H9 (cell line): ENCODE measurements around the gene SMARCC1. TPM values are rescaled to one million over a fixed set of nuclear protein-coding genes. Genes with fewer than 3 reads are reported as not detected.
A peak's percentile ranks its signal among the peaks of the same experiment; 100 is the strongest.

ENCODE experiments used
- DNase-seq: peaks from one replicate; pipeline ENCODE4 v3.0.0-alpha.2; 2017
- H2AFZ ChIP-seq: one replicate; pipeline ENCODE4 v1.6.1; 2013; ENCODE audit warnings: mild to moderate bottlenecking, low read length, control low read depth, moderate library complexity
- H2AK5ac ChIP-seq: 2 replicates; pipeline ENCODE4 v1.6.1; 2013; ENCODE audit warnings: low read length, control low read depth, mixed read lengths; ENCODE audit not compliant: insufficient read length
- H2BK120ac ChIP-seq: one replicate; pipeline ENCODE4 v1.6.1; 2013; ENCODE audit warnings: low read depth, mild to moderate bottlenecking, low read length, control low read depth, inconsistent platforms; ENCODE audit not compliant: poor library complexity, severe bottlenecking
- H2BK12ac ChIP-seq: 2 replicates; pipeline ENCODE4 v1.6.1; 2013; ENCODE audit warnings: low read length, control low read depth, mixed read lengths, low read depth; ENCODE audit not compliant: insufficient read length
- H2BK15ac ChIP-seq: 2 replicates; pipeline ENCODE4 v1.6.1; 2013; ENCODE audit warnings: low read depth, low read length, control low read depth
- H2BK20ac ChIP-seq: one replicate; pipeline ENCODE4 v1.6.1; 2013; ENCODE audit warnings: low read depth, mild to moderate bottlenecking, low read length, control low read depth, inconsistent platforms; ENCODE audit not compliant: poor library complexity, severe bottlenecking
- H2BK5ac ChIP-seq: 2 replicates; pipeline ENCODE4 v1.6.1; 2013; ENCODE audit warnings: low read length, control low read depth, mixed read lengths; ENCODE audit not compliant: insufficient read length
- H3K14ac ChIP-seq: 2 replicates; pipeline ENCODE4 v1.6.1; 2013; ENCODE audit warnings: low read length, control low read depth; ENCODE audit not compliant: insufficient read depth
- H3K18ac ChIP-seq: 2 replicates; pipeline ENCODE4 v1.6.1; 2013; ENCODE audit warnings: low read depth, mild to moderate bottlenecking, mixed read lengths, low read length, control low read depth; ENCODE audit not compliant: insufficient read length
- H3K23ac ChIP-seq: 2 replicates; pipeline ENCODE4 v1.6.1; 2013; ENCODE audit warnings: low read length, control low read depth, mixed read lengths, low read depth; ENCODE audit not compliant: insufficient read length
- H3K23me2 ChIP-seq: 2 replicates; pipeline ENCODE4 v1.6.1; 2013; ENCODE audit warnings: low read depth, mild to moderate bottlenecking, mixed read lengths, low read length, control low read depth; ENCODE audit not compliant: insufficient read length, poor library complexity, severe bottlenecking
- H3K27ac ChIP-seq: 2 replicates; pipeline ENCODE4 v1.5.1; 2013; ENCODE audit warnings: low read length, control low read depth, mixed read lengths, low read depth; ENCODE audit not compliant: insufficient read length
- H3K27me3 ChIP-seq: 2 replicates; pipeline ENCODE4 v1.6.1; 2013; ENCODE audit warnings: low read length, control low read depth, inconsistent platforms; ENCODE audit not compliant: insufficient read depth
- H3K4ac ChIP-seq: 2 replicates; pipeline ENCODE4 v1.6.1; 2013; ENCODE audit warnings: low read depth, mild to moderate bottlenecking, control low read depth, inconsistent platforms, low read length, moderate library complexity
- H3K4me1 ChIP-seq: 2 replicates; pipeline ENCODE4 v1.6.1; 2013; ENCODE audit warnings: low read length, control low read depth, inconsistent platforms; ENCODE audit not compliant: insufficient read depth
- H3K4me2 ChIP-seq: 2 replicates; pipeline ENCODE4 v1.6.1; 2013; ENCODE audit warnings: low read length, control low read depth, mixed read lengths; ENCODE audit not compliant: insufficient read length, insufficient read depth
- H3K56ac ChIP-seq: 2 replicates; pipeline ENCODE4 v1.6.1; 2013; ENCODE audit warnings: low read depth, mild to moderate bottlenecking, mixed read lengths, low read length, control low read depth; ENCODE audit not compliant: insufficient read length
- H3K79me1 ChIP-seq: 2 replicates; pipeline ENCODE4 v1.6.1; 2013; ENCODE audit warnings: low read depth, mild to moderate bottlenecking, moderate library complexity, low read length, control low read depth, inconsistent platforms; ENCODE audit not compliant: insufficient read depth, poor library complexity, severe bottlenecking
- H3K79me2 ChIP-seq: 2 replicates; pipeline ENCODE4 v1.6.1; 2013; ENCODE audit warnings: low read length, control low read depth, inconsistent platforms; ENCODE audit not compliant: insufficient read depth
- H3K9ac ChIP-seq: 2 replicates; pipeline ENCODE4 v1.6.1; 2013; ENCODE audit warnings: low read length, control low read depth, mixed read lengths; ENCODE audit not compliant: insufficient read length; ENCODE audit errors: extremely low read depth
- H3K9me3 ChIP-seq: one replicate; pipeline ENCODE4 v1.6.1; 2013; ENCODE audit warnings: low read depth, low read length, inconsistent platforms; ENCODE audit not compliant: control insufficient read depth
- H3T11ph ChIP-seq: one replicate; pipeline ENCODE4 v1.6.1; 2013; ENCODE audit warnings: mild to moderate bottlenecking, low read length, control low read depth, inconsistent platforms
- H4K20me1 ChIP-seq: one replicate; pipeline ENCODE4 v1.6.1; 2013; ENCODE audit not compliant: control insufficient read depth, insufficient read length, insufficient read depth
- H4K5ac ChIP-seq: 2 replicates; pipeline ENCODE4 v1.6.1; 2013; ENCODE audit warnings: low read depth, mild to moderate bottlenecking, mixed read lengths, low read length, control low read depth; ENCODE audit not compliant: insufficient read length
- H4K8ac ChIP-seq: replicated peaks from 2 replicates; pipeline ENCODE4 v1.6.1; 2013; ENCODE audit warnings: low read length, control low read depth, mixed read lengths, low read depth; ENCODE audit not compliant: insufficient read length
- H4K91ac ChIP-seq: 2 replicates; pipeline ENCODE4 v1.6.1; 2013; ENCODE audit warnings: low read depth, mild to moderate bottlenecking, moderate library complexity, mixed read lengths, low read length, control low read depth; ENCODE audit not compliant: insufficient read length
- H3K27ac Mint-ChIP-seq, 3 experiments: 2 replicates in 2 of 3; 3 replicates in 1 of 3; pipeline ENCODE4 v1.8.0; 2020 to 2021; ENCODE audit warnings: mixed read lengths in 3 of 3, mild to moderate bottlenecking in 1 of 3, moderate library complexity in 1 of 3
- H3K27me3 Mint-ChIP-seq: 2 replicates; pipeline ENCODE4 v1.8.0; 2021; ENCODE audit warnings: low read depth, mild to moderate bottlenecking, moderate library complexity, mixed read lengths
- H3K36me3 Mint-ChIP-seq, 3 experiments: 2 replicates in 2 of 3; 3 replicates in 1 of 3; pipeline ENCODE4 v1.8.0; 2020 to 2021; ENCODE audit warnings: low read depth in 3 of 3, mixed read lengths in 3 of 3; ENCODE audit not compliant: insufficient read depth in 1 of 3
- H3K4me1 Mint-ChIP-seq, 2 experiments: 2 replicates each; pipeline ENCODE4 v1.8.0; 2020; ENCODE audit warnings: mixed read lengths in 2 of 2
- H3K4me3 Mint-ChIP-seq, 2 experiments: 2 replicates in 1 of 2; 3 replicates in 1 of 2; pipeline ENCODE4 v1.8.0; 2020 to 2021; ENCODE audit warnings: mild to moderate bottlenecking in 2 of 2, mixed read lengths in 2 of 2, moderate library complexity in 1 of 2
- H3K9me3 Mint-ChIP-seq, 2 experiments: 2 replicates in 1 of 2; 3 replicates in 1 of 2; pipeline ENCODE4 v1.8.0; 2020; ENCODE audit warnings: mild to moderate bottlenecking in 2 of 2, mixed read lengths in 2 of 2, moderate library complexity in 1 of 2
- WGBS: extraction: QIAGEN DNeasy Blood & Tissue Kit; methylation state at CpG from one replicate; pipeline ENCODE4 v1.1.7; 2013; ENCODE audit warnings: missing lambda C conversion rate, low lambda C conversion rate, mixed read lengths; ENCODE audit not compliant: insufficient read length; ENCODE audit errors: extremely low coverage; 5-methylcytosine and 5-hydroxymethylcytosine counted together
- total RNA-seq: library from RNA; stranded (reverse); gene quantifications from 2 replicates; pipeline ENCODE4 v1.2.1, GENCODE V29; 2021
- TF ChIP-seq, protein P1 (sequence below): fragments of 200-600 bp; sonication (generic); conservative IDR thresholded peaks from 3 replicates; pipeline ENCODE4 v1.8.0; 2021; ENCODE audit warnings: antibody characterized with exemption, mild to moderate bottlenecking

The SMARCC1 gene
- total RNA-seq, 1 experiment from 2014 or later: 274 TPM

DNA sequence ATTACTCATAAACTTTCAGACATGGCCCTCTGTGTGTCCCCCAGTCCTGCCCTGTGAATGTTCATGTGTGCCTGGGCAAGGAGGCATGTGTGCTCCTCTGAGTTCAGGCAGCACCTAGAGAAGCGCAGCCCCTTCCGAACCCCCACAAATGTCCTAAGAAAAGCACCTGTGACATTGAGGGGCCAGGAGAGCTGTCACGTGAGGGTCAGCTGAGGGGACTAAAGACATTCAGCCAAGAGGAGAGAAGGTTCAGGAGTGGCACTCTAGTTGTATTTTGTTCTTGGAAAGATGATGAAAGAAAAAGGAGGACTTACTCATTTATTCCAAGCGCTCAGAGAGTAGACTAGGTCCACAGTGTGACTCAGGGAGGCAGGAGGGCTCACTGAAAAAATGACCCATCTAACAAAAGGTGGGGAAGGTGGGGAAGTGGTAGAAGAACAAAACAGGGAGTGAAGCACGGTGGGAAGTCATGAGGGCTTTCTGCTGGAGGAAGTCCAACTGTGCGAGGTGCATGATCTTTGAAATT is 240.0 kb downstream of the SMARCC1 start:
- Histone ChIP-seq H2BK20ac (no peak overlapping the region), H3K79me1 (no peaks in the 10 kb centered on the region), H2AFZ (no peak overlapping the region), H4K5ac (no peak overlapping the region), H2AK5ac (no peak overlapping the region), H3K18ac (no peak overlapping the region), H3K9me3 (no peaks in the 10 kb centered on the region), H3K23me2 (no peaks in the 10 kb centered on the region), H2BK15ac (no peak overlapping the region), H3K27ac (no peak overlapping the region), H4K91ac (no peak overlapping the region), H2BK12ac (no peak overlapping the region), H4K8ac (no peak overlapping the region), H3K56ac (no peak overlapping the region), H3T11ph (no peak overlapping the region), H3K4me2 (no peak overlapping the region), H4K20me1 (no peaks in the 10 kb centered on the region), H3K4ac (no peak overlapping the region), H2BK120ac (no peak overlapping the region), H3K14ac (no peak overlapping the region), H3K23ac (no peak overlapping the region), H3K9ac (no peak overlapping the region), H2BK5ac (no peak overlapping the region), H3K4me1 (no peaks in the 10 kb centered on the region; the same call in 1 of the 2 replicates), H3K79me2 (no peaks in the 10 kb centered on the region), H3K27me3 (no peaks in the 10 kb centered on the region)
- no peak for DNase-seq
- WGBS: no CpG with 5 or more reads among the region's 6 CpGs
- H3K9me3 Mint-ChIP-seq: peaks cover 0 to 2% of the 10 kb centered on the region in 2 experiments; a peak in 2 of 5 replicates
- peak overlapping the region in 1 of 3 experiments; percentile 46; a peak in 2 of 7 replicates for H3K27ac Mint-ChIP-seq
- TF ChIP-seq, protein P1, sequence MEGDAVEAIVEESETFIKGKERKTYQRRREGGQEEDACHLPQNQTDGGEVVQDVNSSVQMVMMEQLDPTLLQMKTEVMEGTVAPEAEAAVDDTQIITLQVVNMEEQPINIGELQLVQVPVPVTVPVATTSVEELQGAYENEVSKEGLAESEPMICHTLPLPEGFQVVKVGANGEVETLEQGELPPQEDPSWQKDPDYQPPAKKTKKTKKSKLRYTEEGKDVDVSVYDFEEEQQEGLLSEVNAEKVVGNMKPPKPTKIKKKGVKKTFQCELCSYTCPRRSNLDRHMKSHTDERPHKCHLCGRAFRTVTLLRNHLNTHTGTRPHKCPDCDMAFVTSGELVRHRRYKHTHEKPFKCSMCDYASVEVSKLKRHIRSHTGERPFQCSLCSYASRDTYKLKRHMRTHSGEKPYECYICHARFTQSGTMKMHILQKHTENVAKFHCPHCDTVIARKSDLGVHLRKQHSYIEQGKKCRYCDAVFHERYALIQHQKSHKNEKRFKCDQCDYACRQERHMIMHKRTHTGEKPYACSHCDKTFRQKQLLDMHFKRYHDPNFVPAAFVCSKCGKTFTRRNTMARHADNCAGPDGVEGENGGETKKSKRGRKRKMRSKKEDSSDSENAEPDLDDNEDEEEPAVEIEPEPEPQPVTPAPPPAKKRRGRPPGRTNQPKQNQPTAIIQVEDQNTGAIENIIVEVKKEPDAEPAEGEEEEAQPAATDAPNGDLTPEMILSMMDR: no peak
- no peaks in the 10 kb centered on the region for H3K36me3 Mint-ChIP-seq
- peaks cover 11 to 14% of the 10 kb centered on the region in 2 experiments; a peak in 3 of 4 replicates for H3K4me1 Mint-ChIP-seq
- H3K27me3 Mint-ChIP-seq: no peaks in the 10 kb centered on the region; the same call in 1 of the 2 replicates
- H3K4me3 Mint-ChIP-seq: no peak overlapping the region
